ENCODE data around the gene THSD7B.

GRCh38 chr2:137138263-137138662, 372.9 kb downstream of the THSD7B start:
- no peak for TF ChIP-seq POLR2A (IDR thresholded peaks at IDR 0.05)
- TF ChIP-seq, protein P1, sequence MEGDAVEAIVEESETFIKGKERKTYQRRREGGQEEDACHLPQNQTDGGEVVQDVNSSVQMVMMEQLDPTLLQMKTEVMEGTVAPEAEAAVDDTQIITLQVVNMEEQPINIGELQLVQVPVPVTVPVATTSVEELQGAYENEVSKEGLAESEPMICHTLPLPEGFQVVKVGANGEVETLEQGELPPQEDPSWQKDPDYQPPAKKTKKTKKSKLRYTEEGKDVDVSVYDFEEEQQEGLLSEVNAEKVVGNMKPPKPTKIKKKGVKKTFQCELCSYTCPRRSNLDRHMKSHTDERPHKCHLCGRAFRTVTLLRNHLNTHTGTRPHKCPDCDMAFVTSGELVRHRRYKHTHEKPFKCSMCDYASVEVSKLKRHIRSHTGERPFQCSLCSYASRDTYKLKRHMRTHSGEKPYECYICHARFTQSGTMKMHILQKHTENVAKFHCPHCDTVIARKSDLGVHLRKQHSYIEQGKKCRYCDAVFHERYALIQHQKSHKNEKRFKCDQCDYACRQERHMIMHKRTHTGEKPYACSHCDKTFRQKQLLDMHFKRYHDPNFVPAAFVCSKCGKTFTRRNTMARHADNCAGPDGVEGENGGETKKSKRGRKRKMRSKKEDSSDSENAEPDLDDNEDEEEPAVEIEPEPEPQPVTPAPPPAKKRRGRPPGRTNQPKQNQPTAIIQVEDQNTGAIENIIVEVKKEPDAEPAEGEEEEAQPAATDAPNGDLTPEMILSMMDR (IDR thresholded peaks at IDR 0.05 in 8 of 11, conservative IDR thresholded peaks at IDR 0.05 in 3 of 11), result no peak

All from spleen (tissue), 7 donors.